ENCODE measurements around the gene PLEKHJ1.

The PLEKHJ1 gene

DNA sequence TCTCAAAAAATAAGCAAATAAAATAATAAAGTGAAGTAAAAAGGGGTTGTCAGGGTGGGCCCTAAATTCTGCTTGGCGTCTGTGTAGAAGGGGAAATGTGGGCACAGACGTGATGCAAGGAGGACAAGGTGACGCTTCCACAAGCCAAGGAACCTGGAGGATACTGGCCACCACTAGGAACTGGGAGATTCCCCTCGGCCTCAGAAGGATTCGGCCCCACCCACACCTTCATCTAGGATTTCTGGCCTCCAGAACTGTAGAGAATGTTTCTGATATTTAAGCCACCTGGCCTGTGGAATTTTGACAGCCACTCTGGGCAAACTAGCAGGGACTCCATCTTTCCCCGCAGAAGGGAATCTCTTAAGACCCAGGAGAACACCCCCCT, 1.1 kb downstream of the PLEKHJ1 start:
- DNase-seq: peak; percentile 50 to 57 (median 57)

DNA sequence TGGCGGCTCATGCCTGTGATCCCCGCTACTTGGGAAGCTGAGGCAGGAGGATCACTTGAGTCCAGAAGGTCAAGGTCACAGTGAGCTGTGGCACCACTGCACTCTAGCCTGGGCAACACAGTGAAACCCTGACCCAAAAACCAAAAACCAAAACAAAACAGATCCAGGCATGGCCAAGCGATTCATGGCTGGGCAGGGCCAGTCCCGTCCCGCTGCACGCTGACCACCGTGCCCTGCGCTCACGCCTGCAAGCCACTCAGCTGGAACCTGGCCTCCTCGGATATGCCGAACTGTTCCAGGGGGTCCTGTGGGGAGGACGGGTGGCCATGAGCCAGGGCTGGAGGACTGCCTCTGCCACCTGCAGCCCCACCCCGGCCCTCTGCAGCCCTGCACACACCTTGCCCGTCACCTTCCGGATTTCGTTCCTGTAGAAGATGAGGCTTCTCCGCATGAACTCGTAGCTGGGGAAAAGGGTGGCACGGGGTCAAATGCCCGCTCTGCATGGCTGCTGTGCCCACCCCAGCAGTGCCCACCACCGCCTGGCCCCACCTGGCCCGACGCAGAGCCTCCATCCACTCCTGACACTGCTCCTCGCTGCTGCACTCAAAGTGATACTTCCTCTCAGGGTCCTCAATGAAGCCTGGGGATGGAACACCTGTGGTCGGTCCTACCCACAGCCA, 2.4 kb downstream of the PLEKHJ1 start:
- no peak for DNase-seq

DNA sequence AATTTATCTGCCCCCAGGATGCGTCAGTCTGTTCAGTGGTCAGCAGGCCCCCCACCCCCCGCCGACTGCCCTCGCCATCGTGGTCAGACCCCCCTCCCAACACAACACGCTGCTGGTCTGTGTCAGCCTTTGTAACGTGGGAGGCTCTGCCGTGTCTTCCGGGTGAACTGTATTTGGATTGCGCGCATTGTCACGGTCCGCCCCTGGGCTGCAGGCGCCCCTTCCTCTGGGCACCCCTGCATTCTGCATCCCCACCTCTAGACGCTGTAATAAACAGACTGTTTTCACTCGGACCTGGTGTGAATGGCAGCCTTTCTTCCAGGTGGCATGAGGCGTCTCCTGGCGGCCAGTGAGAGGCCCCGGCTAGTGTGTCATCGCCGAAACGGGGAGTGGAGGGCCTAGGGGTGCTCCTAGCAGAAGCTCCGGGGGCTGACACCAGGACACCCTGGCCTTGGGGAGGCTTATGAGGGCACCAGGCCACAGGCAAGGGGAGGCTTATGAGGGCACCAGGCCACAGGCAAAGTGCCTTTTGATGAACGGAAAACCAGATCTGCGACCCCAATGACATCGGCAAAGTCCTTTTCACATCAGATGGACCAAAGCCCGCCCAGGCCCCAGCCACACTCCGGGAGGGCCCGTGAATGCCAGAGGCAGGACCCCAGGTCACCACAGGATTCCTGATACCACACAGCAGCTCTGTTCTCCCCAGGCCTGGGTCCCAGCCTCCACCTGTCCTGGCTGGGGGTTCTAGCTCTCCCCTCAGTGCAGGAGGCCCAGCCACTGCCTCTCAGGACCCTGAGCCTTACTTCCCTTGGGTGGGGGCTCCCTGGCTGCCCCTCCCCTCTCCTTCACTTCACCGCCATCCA, 3.6 kb downstream of the PLEKHJ1 start:
- no peak for DNase-seq

DNA sequence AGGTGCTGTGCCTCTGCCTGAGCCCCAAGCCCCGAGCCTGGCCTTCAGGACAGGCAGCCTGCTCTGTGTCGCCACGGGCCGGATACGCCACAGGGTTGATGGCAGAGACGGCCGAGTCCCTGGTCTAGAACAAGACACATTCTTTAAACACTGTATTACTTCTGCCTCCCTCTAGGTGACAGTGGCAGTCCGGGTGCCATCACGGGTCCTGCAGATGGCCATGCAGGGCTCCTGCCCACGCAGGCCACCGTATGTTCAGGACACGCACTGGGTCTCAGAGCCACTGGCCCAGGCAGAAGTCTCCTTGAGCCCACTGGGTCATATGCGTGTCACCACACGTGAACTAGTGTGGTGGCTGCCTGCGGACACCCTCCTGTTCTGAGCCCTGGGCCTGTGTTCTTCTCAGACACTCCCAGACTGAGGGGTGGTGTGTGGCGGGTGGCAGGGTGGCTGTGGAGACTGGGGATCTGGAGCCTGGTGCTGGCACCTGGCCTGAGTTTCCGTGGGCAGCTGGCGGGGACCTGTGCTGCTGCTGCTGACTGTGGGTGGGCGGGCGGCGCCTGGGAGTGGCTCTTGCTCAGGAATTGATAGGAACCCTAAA, 4.4 kb downstream of the PLEKHJ1 start:
- DNase-seq: peak in 1 of 3 donors; percentile 41

DNA sequence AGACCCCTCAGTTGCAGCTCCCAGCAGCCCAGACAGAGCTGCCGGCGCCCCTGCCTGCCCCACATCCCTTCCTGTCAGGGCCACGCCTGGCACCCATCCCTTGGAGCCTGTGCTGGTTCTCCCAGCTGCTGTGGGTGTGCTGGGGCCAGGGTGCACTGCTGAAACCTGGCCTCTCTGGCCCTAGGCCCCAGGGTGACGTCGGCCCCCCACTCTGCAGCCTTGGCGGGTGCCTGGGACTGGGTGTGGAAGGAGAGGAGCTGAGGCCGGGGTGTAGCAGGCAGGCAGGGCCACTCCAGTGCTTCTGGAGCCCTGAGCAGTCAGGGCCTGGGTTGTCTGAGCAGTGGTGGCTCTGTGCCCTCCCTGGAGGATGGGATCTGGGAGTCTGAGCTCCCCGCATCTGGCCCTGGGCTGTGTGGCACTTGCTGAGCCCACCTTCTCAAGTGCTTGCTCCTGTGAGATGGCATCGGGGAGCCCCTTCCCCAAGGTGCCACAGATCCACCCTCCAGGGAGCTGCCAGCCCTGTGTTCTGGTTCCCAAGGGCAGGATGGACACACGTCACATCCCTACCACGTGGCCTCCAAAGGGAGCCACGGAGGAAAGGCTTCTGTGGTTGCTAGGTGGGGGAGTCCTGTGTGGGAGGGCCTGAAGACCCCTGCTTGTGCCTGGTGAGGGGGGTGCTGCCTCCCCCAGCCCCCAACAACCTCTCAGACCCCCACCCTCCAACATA, 5.2 kb downstream of the PLEKHJ1 start:
- DNase-seq: no peak

DNA sequence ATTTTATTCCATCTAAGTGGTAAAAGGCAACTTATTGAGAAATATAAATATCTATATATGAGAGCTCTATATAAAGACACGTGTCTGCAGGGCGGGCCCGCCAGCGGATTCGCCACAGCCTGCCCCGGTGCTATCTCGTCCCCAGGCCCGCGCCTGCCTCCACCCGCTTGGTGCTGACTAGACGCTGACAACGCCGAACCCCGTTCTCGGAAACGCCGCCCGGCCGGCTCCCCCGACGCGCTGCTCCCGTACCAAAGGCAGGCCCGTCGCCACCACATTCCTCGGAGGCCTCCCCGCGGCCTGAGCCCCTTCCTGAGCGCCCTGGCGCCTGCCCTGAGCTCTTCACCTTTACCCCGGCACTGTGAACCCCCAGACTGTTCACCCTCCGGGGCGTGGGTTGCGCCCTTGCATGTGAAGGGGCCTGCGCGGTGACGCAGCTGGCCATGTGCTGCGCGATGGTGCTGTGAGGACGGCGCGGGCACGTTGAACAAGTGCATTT, 6.0 kb downstream of the PLEKHJ1 start:
- no peak for DNase-seq

DNA sequence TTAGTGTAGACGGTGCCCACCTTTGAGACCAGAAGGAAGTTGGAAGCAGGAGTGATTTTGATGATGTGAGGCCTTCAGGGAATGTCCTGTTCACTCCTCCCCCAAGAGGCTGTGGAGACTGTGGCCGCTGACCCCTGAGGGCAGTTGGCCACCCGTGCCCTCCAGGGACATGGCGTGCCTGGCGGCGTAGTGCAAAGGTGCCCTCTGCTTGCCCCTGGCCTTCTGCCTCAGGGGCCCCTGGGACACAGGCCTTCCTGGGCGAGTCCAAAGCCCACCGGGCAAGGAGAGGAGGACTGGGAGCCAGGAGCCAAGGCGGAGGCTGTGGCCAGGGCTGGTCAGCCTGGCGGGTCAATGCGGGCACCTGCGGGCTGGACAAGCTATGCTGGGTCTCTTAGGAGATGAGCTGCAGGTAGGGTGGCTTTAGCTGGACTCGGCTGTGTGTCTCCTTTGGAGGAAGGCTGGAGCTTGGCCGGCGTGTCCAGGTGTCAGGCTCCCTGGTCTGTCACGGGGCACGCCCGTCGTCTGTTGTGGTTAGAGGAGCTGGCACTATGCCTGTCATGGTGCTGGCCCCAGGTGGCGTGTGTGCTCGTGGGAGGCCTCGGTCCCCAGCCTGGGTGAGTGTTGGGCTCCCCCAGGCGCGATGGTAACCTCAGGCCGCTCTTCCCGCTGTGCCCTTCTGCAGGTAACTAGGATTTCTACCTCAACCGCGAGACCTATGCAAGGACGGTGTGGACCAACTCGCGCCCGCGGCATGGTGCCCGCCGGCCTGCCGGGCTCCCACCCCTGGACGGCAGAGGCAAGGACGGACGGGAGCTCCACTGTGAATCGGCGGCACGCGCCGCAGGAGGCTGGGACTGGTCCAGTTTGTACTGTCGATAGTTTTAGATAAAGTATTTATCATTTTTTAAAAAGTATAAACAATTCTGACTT, 6.8 kb downstream of the PLEKHJ1 start:
- DNase-seq: no peak

DNA sequence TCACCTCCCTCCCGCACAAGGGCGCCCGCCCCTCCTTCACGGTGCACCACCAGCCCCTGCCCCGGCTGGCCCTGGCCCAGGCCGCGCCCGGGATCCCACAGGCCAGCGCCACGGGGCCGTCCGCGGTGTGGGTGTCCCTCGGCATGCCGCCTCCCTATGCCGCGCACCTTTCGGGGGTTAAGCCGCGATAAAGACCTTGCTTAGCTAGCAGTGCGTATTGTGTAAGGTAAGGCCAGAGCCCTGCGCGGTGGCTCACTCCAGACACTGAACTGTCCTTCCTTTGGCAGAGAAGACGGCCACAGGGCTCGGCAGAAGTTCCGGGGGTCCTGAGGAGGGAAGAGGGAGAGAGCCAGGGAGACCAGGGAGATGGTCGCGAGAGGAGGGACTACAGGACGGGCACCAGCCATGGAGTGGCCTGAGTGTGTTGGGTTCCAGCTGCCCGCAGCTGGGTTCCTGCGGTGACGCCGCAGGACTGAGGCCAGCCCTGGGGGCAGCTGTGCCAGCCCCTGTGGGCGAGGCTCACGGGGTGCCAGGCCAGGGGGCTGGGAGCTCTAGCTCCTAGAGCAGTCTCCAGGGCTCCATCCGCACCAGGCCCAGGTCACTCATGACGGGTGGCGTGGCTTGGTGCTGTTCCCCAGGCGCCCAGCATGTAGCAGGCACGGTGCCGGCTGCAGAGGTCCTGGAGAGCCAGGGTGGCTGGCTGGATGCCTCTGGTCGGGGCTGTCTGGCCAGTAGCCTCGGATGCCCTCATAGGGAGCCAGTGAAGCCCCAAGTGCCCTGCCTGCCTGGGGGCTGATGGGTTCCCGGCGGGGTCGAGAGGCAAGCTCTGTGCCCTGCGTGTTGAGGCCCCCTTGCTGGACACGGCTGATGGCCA, 7.7 kb downstream of the PLEKHJ1 start:
- no peak for DNase-seq

DNA sequence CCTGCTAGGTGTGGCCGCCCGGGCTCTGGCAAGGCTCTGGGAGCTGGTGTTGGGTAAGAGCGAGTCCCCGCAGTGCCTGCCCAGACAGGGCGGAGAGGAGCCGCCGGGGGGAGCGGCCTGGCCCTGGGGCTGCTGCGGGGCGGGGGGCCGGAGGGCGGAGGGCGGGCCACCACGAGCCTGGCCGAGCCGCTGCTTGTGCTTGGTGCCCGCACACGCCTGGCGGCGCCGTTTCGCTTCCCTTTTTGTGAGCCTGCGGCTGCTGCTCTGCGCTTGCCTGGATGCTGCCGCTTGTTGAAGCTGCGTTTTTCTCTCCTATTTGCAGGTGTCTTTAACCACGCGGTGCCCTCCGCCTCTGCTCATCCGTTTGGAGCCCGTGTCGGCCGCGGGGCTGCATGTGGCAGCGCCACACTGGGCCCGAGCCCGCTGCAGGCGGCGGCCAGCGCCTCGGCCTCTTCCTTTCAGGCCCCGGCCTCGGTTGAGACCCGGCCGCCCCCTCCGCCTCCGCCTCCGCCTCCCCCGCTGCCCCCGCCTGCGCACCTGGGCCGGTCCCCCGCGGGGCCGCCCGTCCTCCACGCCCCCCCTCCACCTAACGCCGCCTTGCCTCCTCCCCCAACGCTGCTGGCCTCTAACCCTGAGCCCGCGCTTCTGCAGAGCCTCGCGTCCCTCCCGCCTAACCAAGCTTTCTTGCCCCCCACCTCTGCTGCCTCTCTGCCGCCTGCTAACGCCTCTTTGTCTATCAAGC, 8.5 kb downstream of the PLEKHJ1 start:
- DNase-seq: peak; percentile 50 to 61 (median 54)

DNA sequence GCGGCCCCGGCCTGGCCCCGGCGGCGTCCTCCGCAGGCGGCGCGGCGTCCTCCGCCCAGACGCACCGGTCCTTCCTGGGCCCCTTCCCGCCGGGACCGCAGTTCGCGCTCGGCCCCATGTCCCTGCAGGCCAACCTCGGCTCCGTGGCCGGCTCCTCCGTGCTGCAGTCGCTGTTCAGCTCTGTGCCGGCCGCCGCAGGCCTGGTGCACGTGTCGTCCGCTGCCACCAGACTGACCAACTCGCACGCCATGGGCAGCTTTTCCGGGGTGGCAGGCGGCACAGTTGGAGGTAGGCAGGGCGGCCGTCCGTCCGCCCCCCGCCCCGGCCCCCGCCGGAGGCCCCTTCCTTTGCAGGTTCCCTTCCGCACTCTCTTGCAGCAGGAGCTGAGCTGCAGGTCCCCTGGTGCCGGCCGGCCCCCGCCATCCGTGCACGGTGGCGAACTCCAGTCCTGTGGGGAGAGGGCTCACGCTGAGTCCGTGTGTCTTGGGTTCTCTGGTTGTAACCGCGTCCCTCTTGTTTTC, 9.2 kb downstream of the PLEKHJ1 start:
- no peak for DNase-seq

DNA sequence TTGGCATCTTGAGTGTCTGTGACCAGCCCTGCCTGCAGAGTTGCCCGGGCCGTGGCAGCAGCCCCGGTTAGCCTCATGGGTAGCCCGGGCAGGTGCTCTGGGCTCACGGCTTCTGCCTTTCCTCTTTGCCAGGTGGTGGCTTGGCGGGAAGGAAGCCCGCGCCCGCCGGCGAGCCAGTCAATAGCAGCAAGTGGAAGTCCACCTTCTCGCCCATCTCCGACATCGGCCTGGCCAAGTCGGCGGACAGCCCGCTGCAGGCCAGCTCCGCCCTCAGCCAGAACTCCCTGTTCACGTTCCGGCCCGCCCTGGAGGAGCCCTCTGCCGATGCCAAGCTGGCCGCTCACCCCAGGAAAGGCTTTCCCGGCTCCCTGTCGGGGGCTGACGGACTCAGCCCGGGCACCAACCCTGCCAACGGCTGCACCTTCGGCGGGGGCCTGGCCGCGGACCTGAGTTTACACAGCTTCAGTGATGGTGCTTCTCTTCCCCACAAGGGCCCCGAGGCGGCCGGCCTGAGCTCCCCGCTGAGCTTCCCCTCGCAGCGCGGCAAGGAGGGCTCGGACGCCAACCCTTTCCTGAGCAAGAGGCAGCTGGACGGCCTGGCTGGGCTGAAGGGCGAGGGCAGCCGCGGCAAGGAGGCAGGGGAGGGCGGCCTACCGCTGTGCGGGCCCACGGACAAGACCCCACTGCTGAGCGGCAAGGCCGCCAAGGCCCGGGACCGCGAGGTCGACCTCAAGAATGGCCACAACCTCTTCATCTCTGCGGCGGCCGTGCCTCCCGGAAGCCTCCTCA, 9.9 kb downstream of the PLEKHJ1 start:
- no peak for DNase-seq

DNA sequence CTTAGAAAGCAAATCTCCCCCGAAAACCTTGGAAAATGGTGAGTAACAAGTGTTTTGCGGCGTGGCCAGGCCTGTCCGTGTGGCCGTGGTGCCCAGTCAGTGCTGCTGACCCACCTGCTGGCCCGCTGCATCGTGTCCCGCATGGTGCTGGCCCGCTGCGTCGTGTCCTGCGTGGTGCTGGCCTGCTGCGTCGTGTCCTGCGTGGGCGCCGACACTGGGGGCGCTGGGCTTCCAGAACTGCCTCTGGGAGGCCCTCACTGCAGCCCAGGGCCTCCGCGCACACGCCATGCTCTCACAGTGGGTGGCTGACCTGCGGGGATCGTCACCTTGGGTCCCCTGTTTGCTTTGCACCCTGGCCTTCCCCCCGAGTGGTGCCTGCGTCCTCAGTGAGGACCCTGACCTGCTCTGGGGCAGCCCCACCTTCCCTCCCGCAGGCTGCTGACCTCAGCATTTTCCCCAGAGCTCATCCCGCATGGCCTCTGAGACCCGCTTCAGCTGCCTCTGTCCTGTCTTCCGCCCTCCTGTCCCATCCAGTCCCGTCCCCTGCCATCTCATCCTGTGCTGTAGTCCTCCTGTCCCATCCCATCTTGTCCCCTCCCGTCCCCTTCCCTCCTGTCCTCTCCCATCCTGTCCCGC, 10.6 kb downstream of the PLEKHJ1 start:
- DNase-seq: no peak

DNA sequence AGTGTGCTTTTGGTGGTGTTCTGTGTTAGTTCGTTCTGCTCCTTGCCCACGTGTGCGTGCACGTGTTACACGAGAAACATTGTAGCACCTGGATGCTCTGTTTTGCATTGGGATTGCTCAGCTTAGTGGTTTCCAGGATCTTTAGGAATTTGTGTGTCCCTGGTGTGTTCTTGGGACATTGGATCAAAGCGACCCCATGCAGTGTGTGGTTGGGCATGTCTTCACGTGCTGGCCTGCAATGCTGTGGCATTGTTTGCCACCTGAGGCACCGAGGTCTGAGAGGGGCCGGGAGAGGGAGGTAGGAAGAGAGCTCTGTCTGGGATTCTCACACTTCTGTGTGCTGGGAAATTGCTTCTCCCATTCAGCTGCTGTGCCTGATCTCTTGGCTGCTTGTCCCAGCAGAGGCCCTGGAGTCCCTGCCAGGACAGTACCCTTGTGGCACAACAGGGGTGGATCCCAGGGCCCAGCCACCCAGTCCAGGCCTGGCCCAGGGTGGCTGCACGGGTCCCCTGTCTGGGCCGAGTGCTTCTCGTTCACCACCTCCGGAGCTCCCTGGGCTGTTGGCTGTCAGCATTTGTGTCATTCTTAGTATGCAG, 11.3 kb downstream of the PLEKHJ1 start:
- no peak for DNase-seq

DNA sequence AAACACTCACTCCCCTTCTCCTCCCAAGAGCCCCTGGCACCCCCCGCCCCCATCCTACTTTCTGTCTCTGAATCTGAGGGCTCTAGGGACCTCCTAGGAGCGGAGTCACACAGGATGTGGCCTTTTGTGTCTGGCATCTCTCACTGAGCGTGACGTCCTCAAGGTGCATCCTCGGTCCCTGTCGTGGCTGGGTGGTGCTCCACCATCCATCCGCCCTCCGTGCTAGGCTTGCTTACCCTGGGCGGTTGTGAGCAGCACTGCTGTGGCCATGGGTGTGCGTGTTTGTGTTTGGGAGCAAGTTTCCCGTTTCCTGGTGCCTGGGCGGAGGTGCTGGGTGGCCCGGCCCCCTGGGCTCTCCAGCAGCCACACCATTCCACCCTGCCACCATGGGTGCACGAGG, 12.2 kb downstream of the PLEKHJ1 start:
- no peak for DNase-seq

DNA sequence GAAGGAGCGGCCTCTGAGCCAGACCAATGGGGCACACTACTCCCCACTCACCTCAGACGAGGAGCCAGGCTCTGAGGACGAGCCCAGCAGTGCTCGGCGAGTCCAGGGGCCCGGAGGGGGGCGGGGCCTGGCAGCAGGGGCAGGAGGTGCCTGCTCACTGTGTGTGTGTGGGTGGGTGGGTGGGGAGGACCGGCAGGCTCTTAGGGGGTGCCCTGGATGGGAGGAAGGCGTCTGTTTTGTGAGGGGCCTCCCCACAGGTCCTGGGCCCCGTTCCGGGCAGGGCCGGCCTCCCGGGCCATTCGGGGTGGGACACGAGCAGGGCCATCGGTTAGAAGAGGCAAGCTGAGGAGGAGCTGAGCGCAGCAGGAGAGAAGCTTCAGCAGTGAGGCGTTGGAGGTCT, 12.7 kb downstream of the PLEKHJ1 start:
- no peak for DNase-seq

DNA sequence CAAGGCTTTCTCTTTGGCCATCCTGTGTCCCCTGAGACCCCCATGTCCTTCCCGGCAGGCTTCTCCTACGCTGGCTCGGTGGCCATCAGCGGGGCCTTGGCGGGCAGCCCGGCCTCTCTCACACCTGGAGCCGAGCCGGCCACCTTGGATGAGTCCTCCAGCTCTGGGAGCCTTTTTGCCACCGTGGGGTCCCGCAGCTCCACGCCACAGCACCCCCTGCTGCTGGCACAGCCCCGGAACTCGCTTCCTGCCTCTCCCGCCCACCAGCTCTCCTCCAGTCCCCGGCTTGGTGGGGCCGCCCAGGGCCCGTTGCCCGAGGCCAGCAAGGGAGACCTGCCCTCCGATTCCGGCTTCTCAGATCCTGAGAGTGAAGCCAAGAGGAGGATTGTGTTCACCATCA, 14.2 kb downstream of the PLEKHJ1 start:
- DNase-seq: no peak

DNA sequence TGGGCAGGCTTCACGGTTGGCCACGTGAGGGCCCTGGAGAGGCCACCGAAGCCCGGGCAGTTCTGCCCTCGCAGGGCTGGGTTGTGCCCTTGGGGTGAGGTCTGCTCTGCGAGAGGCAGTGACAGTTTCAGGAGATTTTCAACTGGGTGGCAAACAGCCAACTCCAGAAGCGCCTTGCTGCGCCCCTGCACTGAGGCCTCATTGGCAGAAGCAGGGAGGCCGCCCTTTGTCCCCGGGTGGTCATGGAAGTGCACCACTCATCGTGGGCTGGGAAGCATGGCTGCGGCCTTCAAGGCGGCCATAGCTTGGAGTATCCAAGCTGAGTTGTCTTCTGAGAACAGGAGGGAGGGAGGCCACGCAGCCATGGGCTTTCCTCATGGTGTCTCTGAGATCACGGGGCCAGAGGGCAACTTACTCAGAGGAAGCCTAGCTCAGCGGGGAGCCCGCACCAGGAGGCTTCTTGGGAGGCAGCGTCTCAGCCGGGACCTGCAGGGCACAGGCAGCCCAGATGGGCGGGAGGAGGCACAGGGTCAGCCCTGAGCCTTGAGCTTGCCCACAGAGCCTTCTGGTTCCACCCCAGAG, 14.8 kb downstream of the PLEKHJ1 start:
- no peak for DNase-seq

DNA sequence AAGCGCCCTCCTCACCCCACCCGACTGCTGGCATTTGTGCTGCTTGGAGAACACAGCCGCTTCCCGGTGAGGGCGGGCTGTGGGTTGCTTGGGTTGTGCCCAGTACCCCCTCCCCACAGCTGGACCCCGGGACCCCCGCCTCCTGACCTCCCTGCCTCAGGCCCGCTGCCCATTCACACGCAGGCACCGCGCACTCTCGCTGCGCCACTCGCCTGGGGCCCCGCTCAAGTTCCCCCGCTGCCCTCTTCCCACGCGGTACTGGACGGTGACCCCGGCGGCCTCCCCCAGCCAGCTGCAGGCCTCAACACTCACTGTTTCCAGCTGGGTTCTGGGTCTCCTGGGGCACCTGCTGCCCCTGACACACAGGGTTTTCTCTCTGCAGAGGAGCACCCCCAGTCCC, 16.4 kb downstream of the PLEKHJ1 start:
- no peak for DNase-seq

Measured in suppressor macrophage treated with lipopolysaccharide for 1 hour (primary cell).